ENCODE measurements around the gene L2HGDH.
A peak's percentile ranks its signal among the peaks of the same experiment; 100 is the strongest.
"Not testable (repeated sequence)": the region's sequence is repeated elsewhere in the genome, so short reads cannot be mapped to it uniquely, and the experiment has no call there.

Gene L2HGDH

GRCh38 chr14:50311972-50312733 lies at the start of gene L2HGDH, which contains the start of gene DMAC2L:
TSS of gene L2HGDH (minus strand) at chr14:50312229. CDS start at chr14:50312150, 79 bp downstream.
TSS of gene DMAC2L (plus strand) at chr14:50312324. CDS start at chr14:50321488, 9,164 bp downstream.
- peak; percentile 75 to 84 for DNase-seq (ENCODE audit: low read depth in 1 of 2, low spot score in 1 of 2)

GRCh38 chr14:50360851-50361250 lies 48.8 kb upstream of the L2HGDH start:
- DNase-seq (ENCODE audit: low read depth in 1 of 2, low spot score in 1 of 2), result no peak

- no peak for DNase-seq (ENCODE audit: low read depth in 1 of 2, low spot score in 1 of 2)
Measured at GRCh38 chr14:50360093-50360492, 48.1 kb upstream of the L2HGDH start.

GRCh38 chr14:50359631-50360030 lies 47.6 kb upstream of the L2HGDH start:
- DNase-seq (ENCODE audit: low read depth in 1 of 2, low spot score in 1 of 2), result no peak

GRCh38 chr14:50357753-50358395 lies 45.8 kb upstream of the L2HGDH start:
- DNase-seq (ENCODE audit: low read depth in 1 of 2, low spot score in 1 of 2), result no peak

- DNase-seq (ENCODE audit: low read depth in 1 of 2, low spot score in 1 of 2), result no peak
Measured at GRCh38 chr14:50357124-50357523, 45.1 kb upstream of the L2HGDH start.

- not testable (repeated sequence) for DNase-seq (ENCODE audit: low read depth in 1 of 2, low spot score in 1 of 2)
Measured at GRCh38 chr14:50356283-50356682, 44.3 kb upstream of the L2HGDH start.

GRCh38 chr14:50355692-50356091 lies 43.7 kb upstream of the L2HGDH start:
- DNase-seq (ENCODE audit: low read depth in 1 of 2, low spot score in 1 of 2), result no peak

GRCh38 chr14:50354527-50354926 lies 42.5 kb upstream of the L2HGDH start:
- DNase-seq (ENCODE audit: low read depth in 1 of 2, low spot score in 1 of 2), result no peak

- DNase-seq (ENCODE audit: low read depth in 1 of 2, low spot score in 1 of 2), result no peak
Measured at GRCh38 chr14:50353126-50353525, 41.1 kb upstream of the L2HGDH start.

- DNase-seq (ENCODE audit: low read depth in 1 of 2, low spot score in 1 of 2), result no peak
Measured at GRCh38 chr14:50352584-50352983, 40.6 kb upstream of the L2HGDH start.

- no peak for DNase-seq (ENCODE audit: low read depth in 1 of 2, low spot score in 1 of 2)
Measured at GRCh38 chr14:50350975-50351374, 38.9 kb upstream of the L2HGDH start.

GRCh38 chr14:50348933-50349332 lies 36.9 kb upstream of the L2HGDH start:
- no peak for DNase-seq (ENCODE audit: low read depth in 1 of 2, low spot score in 1 of 2)

GRCh38 chr14:50347521-50347920 lies 35.5 kb upstream of the L2HGDH start:
- no peak for DNase-seq (ENCODE audit: low read depth in 1 of 2, low spot score in 1 of 2)

GRCh38 chr14:50345846-50346422 lies 33.9 kb upstream of the L2HGDH start:
- DNase-seq (ENCODE audit: low read depth in 1 of 2, low spot score in 1 of 2), result no peak

- DNase-seq (ENCODE audit: low read depth in 1 of 2, low spot score in 1 of 2), result no peak
Measured at GRCh38 chr14:50344876-50345563, 33.0 kb upstream of the L2HGDH start.

GRCh38 chr14:50344116-50344775 lies 32.2 kb upstream of the L2HGDH start:
- peak in 1 of 2 donors; percentile 31 for DNase-seq (ENCODE audit: low read depth in 1 of 2, low spot score in 1 of 2)

GRCh38 chr14:50343434-50343833 lies 31.4 kb upstream of the L2HGDH start:
- DNase-seq (ENCODE audit: low read depth in 1 of 2, low spot score in 1 of 2), result no peak

GRCh38 chr14:50342221-50343078 lies 30.4 kb upstream of the L2HGDH start:
- DNase-seq (ENCODE audit: low read depth in 1 of 2, low spot score in 1 of 2), result no peak

GRCh38 chr14:50340963-50341362 lies 28.9 kb upstream of the L2HGDH start:
- DNase-seq (ENCODE audit: low read depth in 1 of 2, low spot score in 1 of 2), result no peak
